ENCODE results near the gene NR1H4.
"Not testable (repeated sequence)": the region's sequence is repeated elsewhere in the genome, so short reads cannot be mapped to it uniquely, and the experiment has no call there.

GRCh38 chr12:100430251-100430650, 43.4 kb upstream of the NR1H4 start:
- not testable (repeated sequence) for TF ChIP-seq CTCF, POLR2A (IDR thresholded peaks at IDR 0.05)
